GM18867 (cell line): ENCODE results near the gene ANKAR.
A peak's percentile ranks its signal among the peaks of the same experiment; 100 is the strongest.
"Not testable (repeated sequence)": the region's sequence is repeated elsewhere in the genome, so short reads cannot be mapped to it uniquely, and the experiment has no call there.

Source experiments
- ATAC-seq: cut with Tn5 transposase; IDR thresholded peaks from one replicate; pipeline ENCODE4 v1.9.1; 2021; ENCODE audit warnings: mild to moderate bottlenecking, moderate library complexity; ENCODE audit not compliant: unreplicated experiment

ANKAR gene

GRCh38 chr2:189657867-189658266 lies 16.6 kb upstream of the ANKAR start:
- ATAC-seq, result peak; percentile 25

DNA sequence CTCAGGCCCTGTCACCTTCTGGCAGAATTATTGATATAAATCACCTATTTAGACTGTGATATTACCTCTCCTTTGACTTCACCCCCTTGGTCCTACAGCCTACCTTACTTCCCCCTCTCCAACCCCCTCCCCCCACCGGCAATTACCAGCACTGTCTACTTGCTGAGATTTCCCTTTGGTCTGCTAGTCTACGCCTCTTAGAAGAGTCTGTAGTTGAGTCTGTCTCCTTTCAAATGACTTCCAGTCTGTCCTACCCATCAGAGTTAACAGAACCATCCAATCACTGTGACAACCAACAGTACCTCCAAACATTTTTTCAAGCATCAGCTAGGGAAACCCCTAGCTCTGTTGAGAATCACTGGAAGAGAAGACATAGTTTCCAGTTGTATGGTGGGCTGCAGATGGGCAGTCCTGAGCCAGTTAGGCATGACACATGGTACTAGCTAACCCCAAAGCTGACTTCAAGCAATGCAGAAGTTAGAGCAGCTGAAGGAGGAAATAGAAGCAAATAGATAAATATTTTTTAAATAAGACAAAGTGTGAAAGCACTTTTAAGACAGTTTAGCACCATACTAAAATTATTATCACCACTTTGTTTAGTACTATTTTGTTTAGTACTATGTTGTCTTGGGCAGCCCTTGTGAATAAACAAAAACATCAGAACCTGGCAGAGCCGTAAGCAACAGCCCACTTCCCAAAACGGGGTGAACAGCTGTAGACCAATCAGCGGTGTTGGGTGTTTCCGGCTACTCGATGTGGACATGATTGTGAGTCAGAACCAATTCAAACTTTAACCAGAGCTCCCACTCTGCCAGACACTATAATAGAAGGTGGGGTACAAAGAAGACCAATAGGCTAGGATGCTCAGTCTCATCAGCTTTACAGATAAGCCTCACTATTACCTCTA lies 15.9 kb upstream of the ANKAR start:
- peak; percentile 20 for ATAC-seq

DNA sequence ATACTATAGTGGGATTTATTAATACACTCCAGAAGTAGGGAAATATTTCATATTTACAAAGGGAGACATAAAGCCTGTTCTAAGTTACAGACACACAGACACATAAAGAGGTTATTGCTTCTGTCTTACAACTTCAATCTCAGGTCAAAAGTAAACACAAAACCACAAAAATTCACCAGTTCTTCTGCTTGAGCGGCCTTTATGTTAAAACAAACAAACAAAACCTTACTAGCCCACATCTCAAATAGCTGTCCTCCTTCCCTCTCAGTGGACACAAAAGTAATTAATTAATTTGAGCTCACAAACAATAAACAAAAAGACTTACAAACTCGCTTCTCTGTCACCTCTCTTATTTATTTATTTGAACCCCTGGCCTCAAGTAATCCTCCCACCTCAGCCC lies 14.7 kb upstream of the ANKAR start:
- no peak for ATAC-seq

GRCh38 chr2:189660803-189661147 lies 13.7 kb upstream of the ANKAR start:
- ATAC-seq, result no peak

- peak; percentile 95 for ATAC-seq
These were observed 13.1 kb upstream of the ANKAR start, which contains the start of gene ASNSD1 for GRCh38 chr2:189661148-189661956. Gene ASNSD1 (plus strand): TSS chr2:189661459. CDS start chr2:189666133, 4,674 bp downstream.

DNA sequence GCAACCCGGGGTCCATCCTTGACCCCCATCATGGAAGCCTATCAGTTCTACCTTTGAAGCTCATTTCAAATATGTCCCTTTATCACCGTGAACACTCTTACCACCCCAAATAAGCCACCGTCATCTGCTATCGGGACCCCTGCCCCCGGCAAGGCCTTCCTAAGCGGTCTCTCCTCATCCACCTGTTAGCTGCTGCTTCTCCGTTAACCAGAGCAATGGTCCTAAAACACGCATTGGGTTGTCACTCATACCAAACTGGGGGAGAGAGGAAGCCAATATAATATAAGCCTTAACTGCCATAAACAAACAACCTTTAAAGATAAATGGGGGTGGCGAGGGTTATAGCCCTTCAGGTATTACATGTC lies 12.5 kb upstream of the ANKAR start:
- no peak for ATAC-seq

DNA sequence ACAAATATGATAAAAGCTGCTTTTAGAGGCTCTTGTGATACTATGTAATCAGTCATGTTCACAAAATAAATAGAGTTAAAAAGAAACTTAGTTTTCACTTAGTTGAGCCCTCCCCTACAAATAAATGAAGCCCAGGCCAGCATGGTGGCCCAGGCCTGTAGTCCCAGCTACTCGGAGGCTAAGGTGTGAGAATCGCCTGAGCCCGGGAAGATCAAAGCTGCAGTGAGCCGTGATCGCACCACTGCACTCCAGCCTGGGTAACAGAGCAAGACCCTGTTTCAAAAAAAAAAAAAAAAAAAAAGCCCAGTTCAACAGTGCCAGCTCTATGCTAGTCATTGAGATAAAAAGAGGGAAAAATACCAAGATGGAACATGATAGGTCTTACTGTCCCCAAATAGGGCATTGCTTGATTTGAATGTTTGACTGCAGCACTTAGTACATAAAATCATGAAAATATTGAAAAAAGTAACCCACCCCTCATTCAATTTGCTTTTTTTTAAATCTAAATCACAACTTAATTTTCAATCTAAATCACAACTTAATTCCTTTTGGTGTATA lies 11.7 kb upstream of the ANKAR start:
- no peak for ATAC-seq

DNA sequence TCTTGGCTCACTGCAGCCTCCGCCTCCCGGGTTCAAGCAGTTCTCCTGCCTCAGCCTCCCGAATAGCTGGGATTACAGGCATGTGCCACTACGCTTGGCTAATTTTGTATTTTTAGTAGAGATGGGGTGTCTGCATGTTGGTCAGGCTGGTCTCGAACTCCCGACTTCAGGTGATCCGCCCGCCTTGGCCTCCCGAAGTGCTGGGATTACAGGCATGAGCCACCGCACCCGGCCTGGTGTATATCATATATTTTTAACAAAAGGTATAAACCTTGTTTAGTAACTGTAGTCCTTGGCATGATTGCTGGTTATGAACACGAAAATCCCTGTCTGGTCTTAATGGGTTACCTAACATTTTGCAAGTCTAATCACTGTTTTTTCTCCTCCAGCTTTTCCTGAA lies 11.2 kb upstream of the ANKAR start:
- not testable (repeated sequence) for ATAC-seq

DNA sequence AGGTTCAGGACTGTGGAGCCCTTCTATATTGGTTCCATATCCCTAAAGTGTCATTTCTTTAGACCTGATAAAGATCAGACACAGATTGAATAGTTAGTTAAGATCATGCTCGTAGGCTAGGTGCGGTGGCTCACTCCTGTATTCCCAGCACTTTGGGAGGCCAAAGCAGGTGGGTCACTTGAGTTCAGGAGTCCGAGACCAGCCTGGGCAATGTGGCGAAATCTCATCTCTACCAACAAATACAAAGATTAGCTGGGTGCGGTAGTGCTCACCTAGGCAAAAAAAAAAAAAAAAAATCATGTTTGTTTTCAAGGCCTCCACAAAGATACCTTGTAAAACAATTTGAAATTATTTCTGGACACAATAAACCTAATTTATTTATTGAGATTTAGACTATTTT lies 4.6 kb upstream of the ANKAR start:
- ATAC-seq, result no peak

GRCh38 chr2:189673661-189674373 lies 653 bp upstream of the ANKAR start:
- ATAC-seq, result no peak

GRCh38 chr2:189676471-189676870 lies 2.0 kb downstream of the ANKAR start:
- ATAC-seq, result no peak

DNA sequence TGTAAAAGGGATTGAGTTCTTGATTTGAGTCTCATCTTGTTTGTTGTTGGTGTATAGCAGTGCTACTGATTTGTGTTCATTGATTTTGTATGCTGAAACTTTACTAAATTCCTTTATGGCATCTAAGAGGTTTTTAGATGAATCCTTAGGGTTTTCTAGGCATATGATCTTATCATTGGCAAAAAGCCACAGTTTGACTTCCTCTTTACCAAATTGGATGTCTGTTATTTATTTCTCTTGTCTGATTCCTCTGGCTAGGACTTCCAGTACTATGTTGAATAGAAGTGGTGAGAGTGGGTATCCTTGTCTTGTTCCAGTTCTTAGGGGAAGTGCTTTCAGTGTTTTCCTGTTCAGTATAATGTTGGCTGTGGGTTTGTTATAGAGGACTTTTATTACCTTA lies 4.8 kb downstream of the ANKAR start:
- ATAC-seq, result no peak

- no peak for ATAC-seq
These were observed 6.7 kb downstream of the ANKAR start for GRCh38 chr2:189681203-189681602.

DNA sequence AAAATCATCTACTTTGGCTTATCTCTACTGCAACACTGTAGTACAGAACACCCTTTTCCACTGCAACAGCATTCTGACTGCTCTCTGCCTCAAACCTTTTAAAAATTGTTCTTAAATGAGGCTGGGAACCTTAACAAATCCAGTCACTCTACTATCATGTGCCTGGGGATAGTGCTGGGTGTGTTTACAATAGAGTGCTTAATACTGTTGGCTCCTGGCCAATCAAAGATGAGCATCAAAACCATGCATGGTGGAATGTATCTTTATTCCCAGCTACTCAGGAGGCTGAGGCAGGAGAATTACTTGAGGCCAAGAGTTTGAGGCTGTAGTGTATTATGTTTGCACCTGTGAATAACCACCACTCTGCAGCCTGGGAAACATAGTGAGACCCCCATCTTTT lies 7.4 kb downstream of the ANKAR start:
- ATAC-seq, result no peak

DNA sequence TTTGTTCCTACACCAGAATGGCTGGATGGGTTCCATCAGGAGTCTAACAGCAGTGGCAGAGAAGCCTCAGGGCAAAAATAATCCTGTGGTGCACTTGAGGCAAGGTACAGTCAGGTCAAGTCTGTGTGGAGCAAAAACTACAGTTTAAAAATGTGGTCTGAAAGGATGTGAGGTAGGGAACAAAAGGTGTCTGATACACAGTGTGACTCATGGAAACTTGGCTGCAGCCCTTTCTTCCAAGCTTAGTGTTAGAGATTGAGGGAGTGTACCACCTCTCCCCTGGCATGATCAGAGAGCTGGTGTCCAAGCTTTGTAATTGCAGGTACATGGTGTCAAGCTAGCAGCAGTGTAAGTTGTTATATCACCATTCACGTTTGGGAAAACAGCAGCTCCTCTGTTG lies 8.9 kb downstream of the ANKAR start:
- ATAC-seq, result no peak

DNA sequence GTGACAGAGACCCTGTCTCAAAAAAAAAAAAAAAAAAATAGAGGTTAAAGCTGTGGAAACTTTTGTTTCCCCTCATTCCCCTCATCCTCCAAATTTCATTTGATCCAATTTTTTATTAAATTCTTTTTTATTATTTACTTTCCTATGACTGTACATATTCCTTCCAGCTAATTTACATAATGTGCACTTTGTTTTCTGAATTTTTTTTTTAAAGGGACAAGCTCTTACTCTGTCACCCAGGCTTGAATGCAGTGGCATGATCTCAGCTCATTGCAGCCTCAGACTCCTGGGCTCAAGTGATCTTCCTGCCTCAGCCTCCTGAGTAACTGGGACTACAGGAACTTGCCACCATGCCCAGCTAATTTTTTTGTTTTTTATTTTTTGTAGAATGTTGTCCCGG lies 10.3 kb downstream of the ANKAR start:
- ATAC-seq, result no peak

DNA sequence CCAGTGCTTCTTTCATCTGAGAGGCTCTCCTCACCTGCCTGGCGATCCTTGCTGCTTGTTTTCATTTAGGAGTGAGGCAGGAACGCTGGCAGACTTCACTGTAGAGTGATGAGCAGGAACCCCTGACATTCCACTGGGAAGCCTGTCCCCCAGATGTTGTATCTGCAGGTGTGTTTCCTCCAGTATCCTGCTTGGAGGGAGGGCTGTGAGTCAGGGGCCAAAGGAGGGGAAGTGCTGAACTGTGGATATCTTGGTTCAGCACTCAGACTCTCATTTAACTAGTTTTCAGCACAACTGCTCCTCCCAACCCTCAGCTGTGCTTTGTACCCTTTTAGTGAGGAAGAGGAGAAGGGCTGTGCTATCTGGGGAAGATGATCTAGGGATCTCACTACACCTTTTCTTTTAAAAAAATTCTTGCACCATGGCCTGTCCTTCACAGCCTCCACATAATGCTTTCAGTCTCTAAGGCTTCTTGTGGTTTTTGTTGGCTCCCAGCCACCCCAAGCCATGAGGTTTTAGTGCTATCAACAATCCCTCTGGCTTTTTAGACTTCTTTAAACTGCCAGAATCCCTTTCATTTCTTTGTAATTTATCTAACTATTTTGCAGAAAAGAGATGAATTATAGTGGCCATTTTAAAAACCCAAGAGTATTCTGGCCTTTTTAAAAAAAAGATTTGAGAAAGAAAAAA lies 11.2 kb downstream of the ANKAR start:
- ATAC-seq, result peak; percentile 79

DNA sequence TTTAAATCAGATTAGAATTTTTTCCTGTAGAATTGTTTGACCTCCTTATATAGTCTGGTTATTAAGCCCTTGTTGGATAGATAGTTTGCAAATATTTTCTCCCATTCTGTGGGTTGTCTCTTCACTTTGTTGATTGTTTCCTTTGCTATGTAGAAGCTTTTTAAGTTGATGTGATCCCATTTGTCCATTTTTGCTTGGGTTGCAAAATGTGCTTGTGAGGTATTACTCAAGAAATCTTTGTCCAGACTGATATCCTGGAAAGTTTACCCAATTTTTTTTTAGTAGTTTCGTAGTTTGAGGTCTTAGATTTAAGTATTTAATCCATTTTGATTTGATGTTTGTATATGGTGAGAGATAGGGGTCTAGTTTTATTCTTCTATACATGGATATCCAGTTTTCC lies 13.3 kb downstream of the ANKAR start:
- not testable (repeated sequence) for ATAC-seq

DNA sequence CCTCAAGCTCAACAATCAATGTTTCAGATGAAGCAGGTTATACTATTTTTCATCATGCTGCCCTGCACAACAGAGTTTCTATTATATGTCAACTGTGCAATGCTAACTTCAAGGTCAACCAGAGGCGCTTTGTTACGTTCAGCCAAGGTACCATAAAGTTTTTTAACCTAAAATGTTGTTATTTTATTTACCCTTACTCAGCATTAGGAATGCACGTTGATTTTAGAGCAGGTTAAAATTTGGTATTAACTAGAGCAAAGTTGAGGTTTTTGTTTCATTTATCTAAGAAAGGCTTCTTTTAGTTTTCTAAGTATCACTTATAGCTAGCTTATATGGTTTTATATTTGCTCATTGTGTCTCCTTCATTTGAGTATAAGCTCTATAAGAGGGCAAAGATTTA lies 21.8 kb downstream of the ANKAR start:
- ATAC-seq, result no peak

DNA sequence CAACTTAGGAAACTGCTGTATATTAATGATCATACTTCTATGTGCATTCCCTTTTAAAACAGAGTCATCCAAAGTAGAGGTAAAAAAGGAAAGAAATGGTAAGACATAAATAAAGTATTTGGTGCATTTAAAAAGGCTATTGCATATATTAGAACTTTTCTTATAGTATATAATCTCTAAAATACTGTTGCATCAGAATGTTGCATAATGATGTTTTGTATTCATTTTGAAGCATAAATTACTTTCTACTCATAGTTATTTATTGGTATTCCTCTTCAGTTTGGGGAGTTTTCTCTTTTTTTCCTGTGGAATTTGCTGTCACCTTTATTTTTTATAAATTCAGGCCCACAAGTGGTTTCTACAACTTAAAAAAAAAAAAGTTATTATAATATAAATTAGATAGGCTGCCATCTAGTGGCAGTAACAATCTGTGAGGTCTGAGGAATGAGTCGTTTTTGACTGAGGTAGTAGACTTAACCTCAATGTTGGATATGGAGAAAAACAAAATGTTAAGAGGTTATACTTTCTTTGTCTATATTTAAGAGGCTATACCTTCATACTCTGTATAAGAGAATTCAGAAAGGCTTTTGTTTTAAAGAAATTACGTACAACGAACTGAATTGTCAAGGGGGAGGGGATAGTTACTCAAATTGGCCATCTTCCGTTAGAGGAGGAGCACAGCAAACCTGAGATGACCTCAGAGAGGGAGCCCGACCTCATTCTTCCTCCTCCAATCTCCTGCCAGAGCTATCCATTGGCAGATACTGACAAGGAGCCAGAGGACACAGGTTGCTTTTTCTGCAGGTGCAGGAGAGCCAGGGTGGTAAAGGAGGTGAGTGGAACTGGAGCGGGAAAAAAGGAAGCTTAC lies 23.8 kb downstream of the ANKAR start:
- peak; percentile 57 for ATAC-seq
